ENCODE measurements around the gene TMEM44.
"Not testable (repeated sequence)": the region's sequence is repeated elsewhere in the genome, so short reads cannot be mapped to it uniquely, and the experiment has no call there.

Gene TMEM44

DNA sequence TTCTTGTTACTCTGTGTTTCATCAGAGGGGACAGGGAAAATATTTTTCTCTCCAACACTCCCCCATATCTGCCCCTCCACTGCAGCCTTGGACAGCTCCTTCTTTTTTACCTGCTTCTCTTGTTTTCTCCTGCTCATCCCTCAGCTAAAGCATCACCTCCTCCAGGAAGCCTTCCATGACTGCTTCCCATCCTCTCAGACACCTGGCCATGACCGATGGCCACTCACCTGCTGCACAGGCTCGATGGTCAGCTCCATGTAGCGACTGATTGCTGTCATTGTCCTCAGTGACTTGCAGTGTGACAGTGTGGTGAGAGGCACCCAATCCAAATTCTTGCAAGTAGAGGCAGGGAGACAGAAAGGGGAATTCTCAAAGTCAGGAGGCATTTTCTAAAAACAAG is 22.5 kb downstream of the TMEM44 start:
- DNase-seq (ENCODE audit: low spot score), result no peak

DNA sequence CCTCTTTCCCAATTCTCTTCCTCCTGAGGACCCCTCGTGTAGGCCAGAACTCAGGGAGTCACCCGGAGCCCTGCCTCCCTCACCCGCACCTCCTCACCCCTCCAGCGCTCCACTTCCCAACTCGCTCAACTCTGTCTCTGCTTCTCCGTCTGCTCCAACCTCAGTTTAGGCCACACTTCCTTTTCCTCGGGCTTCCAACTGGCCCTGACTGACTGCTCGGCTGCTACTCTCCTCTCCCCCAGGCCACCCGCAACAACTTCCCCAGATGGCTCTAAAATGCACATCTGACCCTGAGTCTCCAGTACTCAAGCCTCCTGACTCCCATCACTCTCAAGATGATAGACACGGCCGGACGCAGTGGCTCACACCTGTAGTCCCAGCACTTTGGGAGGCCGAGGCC is 23.6 kb downstream of the TMEM44 start:
- no peak for DNase-seq (ENCODE audit: low spot score)

DNA sequence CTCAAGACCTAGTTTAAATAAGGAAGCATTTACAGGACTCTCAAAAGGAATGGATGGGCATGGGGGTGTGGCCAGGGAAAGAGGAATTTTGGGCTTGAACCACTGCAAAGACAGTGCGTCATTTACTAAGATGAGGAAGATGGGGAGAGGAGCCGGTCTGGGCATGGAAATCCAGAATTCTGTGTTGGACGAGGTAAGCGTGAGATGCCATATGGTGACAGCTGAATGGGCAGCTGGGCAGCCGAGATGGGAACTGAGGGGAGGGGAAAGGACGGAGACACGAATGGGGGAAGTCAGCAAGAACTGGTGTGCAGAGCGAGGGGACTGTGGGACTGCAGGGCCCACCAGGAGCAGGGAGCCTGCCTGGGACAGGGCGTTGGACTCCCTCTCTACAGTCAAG is 24.2 kb downstream of the TMEM44 start:
- DNase-seq (ENCODE audit: low spot score), result no peak

DNA sequence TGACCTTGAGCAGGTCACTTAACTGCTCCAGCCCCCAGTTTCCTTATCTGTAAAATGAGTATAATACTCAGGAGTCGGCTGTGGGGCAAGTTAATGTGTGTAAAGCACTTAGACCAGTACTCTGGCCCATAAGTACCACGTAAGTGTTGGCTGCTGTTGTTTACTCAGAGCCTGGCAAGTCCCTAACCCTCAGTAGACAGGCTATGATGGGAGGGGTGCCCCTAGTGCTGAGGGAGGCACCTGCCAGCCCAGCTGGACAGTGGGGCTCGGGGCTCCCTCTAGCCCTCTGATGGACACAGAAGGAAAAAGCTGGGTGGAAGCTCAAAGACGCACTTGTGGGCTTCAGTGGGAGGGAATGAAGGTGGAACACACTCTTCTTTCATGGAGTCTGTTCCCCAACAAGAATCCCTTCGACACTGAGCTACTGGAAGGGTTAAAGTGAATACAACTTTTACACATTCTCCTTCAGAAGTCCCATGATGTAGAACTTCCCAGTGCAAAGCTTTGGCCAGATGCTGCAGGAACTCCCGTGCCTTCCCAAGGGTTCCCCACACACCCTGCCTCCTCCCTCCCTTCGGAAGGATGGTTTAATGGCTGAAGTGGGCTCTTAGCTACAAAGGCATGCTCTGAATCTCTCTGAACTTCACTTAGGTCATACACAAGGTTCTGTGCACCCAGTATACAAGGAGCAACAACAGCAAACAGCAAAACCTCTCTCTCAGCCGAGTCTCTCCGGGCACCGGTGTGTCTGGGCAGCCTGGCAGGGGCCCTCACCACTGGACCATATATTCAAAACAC is 25.4 kb downstream of the TMEM44 start:
- no peak for DNase-seq (ENCODE audit: low spot score)

DNA sequence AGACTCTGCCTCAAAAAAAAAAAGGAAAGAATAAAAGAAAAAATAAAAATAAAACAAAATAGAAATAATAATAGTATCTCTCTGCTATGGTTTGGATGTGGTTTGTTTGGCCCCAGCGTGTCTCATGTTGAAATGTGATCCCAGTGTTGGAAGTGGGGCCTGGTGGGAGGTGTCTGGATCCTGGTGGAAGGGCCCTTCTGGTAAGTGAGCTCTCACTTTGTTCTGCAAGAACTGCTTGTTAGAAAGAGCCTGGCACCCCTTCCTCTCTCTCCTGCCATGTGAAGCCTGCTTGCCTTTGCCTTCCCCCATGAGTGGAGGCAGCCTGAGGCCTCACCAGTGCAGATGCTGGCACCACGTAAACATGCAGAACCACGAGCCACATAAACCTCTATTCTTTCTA is 26.3 kb downstream of the TMEM44 start:
- no peak for DNase-seq (ENCODE audit: low spot score)

DNA sequence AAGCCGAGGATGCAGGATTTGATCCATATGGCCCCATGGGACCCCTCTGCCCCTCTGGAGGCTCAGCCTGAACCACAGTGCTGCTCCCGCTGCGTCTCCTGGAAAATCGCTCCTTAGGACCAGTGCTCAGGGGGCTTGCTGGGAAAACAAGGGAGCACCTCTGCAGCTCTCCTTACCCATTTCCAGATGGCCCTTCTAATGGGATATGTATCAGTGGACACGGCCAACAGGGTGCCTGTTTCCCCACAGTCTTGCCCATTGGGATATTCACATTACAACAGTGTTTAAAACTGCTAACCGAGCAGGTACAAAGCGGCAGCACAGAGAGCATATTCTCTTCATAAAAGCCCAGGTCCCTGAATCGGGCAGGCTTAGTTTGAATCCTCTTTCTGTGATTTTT is 27.1 kb downstream of the TMEM44 start:
- no peak for DNase-seq (ENCODE audit: low spot score)

DNA sequence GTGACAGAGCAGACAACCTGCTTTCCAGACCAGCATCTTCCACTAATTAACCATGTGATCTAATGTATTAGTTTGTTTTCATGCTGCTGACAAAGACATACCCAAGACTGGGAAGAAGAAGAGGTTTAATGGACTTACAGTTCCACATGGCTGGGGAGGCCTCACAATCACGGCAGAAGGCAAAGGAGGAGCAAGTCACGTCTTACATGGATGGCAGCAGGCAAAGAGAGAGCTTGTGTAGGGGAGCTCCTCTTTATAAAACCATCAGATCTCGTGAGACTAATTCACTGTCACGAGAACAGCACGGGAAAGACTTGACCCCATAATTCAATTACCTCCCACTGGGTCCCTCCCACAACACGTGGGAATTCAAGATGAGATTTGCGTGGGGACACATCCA is 27.9 kb downstream of the TMEM44 start:
- not testable (repeated sequence) for DNase-seq (ENCODE audit: low spot score)

DNA sequence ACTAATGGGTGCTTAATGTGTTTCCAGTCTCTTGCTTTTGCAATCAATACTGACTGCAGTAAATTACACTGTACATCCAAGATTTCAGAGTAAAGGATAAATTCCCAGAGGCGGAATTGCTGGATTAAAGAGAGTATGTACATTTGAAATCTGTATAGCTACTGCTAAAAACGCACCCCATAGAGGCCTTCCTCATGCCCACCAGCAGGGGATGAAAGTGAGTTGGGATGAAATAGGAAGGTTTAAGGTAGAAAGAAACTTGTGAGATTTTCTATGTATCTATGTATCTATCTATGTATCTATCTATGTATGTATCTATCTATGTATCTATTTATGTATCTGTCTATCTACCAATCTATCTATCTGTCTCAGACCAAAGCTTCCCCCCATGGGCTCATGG is 28.4 kb downstream of the TMEM44 start:
- DNase-seq (ENCODE audit: low spot score), result no peak

DNA sequence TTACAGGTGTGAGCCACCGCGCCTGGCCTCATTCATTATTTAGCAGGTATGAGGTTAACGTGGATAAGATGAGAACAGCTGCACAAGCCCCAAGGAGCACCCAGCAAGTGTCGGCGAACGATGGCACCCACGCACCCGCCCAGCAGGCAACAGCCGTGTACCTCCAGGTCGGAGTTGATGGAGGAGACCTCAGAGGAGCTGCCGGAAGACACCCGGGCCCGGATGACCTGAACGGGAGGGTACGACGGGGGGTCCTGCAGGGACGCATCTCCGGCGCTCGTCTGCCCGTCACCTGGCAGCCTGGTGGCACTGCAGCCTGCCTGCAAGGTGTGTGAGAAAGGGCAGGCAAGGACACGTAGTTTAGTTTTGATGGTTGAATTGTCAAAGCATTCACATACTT is 29.1 kb downstream of the TMEM44 start:
- no peak for DNase-seq (ENCODE audit: low spot score)

DNA sequence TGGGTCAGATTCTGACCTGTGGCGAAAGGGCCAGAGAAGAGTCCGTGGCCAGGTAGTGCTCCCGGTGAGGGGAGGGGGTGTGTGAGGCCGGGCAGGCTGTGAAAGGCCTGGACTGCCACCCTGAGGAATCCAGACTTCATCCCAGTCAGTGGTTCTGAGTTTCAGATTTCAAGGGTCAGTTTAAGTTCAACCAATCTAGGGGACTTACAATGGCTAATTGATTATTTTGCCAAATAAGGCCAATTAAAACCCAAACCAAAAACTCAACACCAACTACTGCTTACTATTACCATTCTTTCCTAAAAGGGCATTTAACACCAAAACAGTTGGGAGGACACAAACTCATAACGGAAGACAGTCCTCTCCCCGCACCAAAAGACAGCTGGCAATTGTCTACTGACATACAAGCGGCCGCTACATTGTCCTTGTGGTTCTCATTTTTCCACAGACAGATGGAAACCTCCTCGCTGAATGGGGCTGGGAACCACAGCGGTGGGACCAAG is 30.5 kb downstream of the TMEM44 start:
- no peak for DNase-seq (ENCODE audit: low spot score)

DNA sequence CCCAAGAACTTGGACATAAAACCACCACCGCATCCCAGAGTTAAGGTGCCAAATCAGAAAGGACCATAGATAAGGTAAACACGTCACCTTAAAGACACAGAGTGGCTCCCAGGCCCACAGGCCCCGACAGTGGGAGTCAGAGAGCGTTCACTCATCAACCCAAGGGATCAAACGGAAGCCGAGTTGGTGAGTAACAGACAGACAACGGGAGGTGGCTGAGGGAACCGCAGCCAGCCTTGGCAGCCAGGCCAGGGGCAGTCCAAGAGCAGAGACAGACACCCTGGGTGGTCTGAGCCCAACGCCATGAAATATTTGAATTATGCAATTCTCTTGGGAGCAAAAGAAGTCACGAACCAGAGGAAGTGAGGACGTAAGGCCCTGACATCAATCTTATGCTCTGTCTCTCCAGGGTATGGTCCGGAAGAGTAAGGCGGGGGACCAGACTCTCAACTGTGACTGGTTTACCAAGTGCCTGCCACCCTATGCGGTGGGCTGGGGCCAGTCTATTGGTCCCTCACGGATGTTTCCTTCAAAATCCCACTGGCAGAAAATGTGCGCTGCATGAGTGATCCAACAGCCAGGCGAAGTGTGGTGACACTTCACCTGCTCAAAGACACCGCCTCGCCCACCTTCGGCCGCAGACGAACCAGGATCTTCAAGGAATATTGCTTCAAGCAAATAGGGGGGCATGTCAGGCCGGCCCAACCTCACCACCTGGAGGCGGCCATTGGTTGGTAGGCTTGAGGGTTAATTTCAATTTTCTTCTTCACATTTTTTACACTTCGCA is 34.3 kb downstream of the TMEM44 start:
- DNase-seq (ENCODE audit: low spot score), result no peak

DNA sequence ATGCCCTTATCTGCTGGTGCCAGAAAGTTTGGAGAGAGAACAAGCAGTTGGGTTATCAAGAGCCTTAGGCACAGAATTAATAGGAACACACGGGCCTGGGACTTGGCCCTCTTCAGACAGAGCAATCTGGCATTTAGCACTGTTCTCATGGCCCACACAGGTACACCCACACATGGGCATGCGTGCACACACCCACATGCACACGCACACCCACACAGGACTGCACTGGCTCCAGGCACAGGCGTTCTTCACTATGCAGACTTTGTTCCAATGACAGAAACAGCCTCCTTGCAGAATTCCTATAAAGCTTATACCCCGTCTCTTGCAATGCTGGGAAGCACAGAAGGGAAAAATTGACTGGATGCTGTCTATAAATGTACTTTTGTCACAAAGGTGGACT is 36.3 kb downstream of the TMEM44 start:
- DNase-seq (ENCODE audit: low spot score), result no peak

DNA sequence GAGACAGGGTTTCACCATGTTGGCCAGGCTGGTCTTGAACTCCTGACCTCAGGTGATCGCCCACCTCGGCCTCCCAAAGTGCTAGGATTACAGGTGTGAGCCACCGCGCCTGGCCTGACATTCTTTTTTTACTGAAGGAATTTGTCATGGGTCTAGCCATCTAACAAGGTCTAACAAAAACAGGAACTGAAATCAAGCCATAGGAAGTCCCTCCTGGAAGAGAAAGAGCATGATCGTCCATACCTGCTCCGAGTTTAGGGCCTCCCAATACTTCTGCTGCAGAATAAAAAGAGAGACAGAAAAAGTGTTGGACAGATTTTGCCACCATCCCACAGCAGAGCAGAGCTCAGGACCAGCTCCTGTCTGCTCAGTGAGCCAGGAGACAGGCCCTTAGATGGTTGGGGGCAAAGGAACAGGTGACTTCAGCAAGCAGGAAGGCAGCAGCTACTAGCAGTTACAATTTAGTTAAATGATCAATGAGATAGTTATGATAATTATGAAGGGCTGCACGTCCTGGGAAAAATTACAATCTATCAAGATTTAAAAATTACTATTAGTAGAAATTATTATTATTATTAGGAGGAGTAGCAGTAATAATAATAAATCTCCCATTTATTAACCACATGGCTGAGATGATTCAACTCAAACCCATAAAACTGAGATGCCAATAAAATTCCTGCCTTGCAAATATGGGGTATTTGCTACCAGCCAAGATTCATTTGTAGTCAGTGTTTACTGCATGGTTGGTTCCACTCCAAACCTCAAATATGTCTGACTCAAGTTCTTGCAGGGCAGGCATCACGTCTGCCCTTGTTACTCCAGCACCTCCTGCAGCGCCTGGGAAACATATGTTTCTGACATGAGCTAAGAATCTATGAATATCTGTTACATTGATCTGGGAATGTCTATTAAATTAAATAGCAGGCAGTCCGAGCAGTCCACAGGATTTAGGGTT is 40.1 kb downstream of the TMEM44 start:
- peak; percentile 50 for DNase-seq (ENCODE audit: low spot score)

DNA sequence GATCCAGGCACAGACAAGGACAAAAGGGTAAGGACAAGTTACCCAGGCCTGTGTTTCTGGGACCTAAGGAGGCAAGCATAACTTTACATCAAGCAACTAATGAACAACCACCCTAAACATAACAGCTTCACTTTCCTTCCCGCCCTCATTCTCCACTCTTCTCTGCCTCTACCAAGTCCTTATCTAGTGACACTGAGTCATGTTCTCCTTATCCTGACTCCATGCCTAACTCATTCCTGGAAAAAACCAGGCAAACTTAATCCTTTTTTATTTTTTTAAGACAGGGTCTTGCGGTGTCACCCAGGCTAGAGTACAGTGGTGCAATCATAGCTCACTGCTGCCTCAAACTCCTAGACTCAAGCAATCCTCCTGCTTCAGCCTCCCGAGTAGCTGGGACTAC is 44.5 kb downstream of the TMEM44 start:
- DNase-seq (ENCODE audit: low spot score), result no peak

DNA sequence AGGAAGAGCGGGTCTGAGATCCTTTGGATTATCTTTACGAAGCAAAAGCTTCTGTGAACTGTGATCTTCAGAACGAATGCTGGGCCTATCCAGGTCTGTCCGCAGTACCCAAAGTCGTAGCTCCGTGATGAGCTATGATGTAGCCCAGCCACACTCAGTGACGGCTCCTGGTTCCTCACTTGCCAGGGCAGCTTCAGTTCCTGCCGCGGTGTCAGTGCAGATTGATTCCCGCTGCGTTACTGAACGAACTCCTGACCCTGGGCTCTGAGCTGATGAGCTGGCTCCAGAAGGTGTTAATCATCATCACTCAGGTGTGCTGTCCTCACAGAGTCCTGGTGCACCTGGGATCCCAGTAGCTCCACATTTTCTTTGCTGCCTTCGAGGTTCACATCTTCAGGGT is 45.0 kb downstream of the TMEM44 start:
- no peak for DNase-seq (ENCODE audit: low spot score)

DNA sequence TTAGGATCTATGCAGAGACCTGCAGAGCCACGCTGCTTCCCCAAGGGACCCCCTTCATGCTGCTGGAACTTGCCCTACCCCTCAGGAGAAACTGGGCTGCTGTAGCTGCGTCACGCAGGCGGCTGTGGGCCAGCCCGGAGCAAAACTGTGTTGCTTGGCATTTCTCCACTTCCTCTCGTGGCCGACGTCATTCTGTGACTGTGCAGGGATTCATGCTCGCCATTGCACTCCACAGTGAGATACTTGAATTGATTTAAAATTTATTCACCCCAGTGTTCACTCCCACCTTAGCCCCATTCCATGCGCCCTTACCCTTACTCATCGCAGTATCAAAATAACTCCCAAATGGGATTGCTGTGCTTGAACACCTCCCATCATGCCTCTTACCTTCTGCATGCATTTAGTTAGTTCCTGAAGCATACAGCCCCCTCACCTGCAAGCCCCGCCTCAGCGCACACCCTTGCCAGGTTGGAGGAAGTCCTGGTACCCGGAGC is 45.7 kb downstream of the TMEM44 start:
- no peak for DNase-seq (ENCODE audit: low spot score)

DNA sequence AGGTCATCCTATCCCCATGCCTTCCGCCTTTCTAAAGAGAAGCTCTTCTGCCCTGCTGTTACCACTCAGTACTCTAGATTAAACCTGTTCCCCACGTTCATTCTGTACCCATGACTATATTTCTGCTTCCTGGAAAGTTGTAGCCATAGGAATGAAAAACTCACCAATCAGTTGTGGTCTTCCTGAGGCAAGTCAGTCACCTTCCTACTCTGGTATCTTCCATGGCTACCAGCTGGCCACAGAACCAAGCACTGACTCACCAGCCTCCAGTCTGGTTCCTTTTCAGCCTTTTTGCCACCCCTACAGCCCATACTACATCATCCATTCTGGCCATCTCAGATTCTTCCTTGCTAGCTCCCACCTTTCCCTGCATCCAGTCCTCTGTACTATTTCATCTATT is 46.4 kb downstream of the TMEM44 start:
- no peak for DNase-seq (ENCODE audit: low spot score)

DNA sequence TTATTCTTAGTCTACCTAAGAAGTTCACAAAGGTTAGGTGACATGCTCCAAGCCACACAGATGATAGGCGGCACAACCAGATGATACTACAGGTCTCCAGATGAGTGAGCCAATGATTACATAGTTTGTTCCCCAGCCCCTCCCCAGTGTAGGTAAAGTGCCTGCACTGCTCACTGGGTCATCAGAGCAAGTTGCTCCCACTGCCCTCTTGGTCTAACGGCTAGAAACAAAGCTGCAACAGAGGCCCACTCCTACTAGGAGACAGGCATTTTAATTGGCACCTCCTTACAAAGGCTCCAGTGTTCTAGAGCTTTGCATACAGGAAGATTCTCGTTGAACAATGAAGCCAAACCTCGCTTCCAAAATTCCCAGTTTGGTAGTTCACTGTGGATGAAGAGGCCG is 47.3 kb downstream of the TMEM44 start:
- DNase-seq (ENCODE audit: low spot score), result no peak

DNA sequence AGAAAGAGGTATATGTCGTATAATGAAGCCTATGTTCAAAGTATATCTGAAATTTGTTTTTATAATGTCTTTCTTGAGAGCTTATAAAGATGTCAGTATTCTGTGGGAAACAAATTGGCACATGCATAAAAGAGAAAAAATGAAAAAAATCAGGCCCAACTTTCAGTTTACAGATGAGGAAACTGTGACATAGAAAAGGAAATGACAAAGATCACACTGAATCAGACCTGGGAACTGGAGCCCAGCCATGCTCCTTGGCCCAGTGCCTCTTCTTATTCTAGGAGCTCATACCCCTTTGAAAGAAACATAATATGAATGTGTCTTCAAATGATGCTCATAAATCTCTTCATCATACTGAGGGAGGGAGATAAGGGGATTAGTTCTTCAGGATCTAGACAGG is 48.4 kb downstream of the TMEM44 start:
- DNase-seq (ENCODE audit: low spot score), result no peak

DNA sequence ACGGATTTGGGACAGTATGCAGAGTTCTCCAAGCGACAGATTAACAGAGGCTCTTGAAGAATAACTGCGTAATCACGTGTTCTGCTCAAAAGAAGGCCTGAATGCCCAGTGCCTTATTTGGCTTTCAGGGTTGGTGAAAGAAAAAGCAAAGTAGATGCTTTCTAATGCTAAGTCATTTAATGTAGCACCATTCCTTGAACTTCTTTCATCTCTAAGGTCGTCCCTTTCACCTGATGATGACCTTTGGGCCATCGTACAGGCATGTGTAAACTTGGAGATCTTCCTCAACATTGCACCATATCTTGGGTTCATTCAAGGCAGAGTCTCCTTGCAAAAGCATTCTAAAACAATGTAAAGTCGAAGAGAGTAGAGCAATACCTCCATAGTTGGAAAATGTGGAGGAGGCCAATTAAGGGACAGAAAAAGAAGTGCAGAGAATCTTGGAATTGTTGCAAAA is 48.9 kb downstream of the TMEM44 start:
- DNase-seq (ENCODE audit: low spot score), result no peak

DNA sequence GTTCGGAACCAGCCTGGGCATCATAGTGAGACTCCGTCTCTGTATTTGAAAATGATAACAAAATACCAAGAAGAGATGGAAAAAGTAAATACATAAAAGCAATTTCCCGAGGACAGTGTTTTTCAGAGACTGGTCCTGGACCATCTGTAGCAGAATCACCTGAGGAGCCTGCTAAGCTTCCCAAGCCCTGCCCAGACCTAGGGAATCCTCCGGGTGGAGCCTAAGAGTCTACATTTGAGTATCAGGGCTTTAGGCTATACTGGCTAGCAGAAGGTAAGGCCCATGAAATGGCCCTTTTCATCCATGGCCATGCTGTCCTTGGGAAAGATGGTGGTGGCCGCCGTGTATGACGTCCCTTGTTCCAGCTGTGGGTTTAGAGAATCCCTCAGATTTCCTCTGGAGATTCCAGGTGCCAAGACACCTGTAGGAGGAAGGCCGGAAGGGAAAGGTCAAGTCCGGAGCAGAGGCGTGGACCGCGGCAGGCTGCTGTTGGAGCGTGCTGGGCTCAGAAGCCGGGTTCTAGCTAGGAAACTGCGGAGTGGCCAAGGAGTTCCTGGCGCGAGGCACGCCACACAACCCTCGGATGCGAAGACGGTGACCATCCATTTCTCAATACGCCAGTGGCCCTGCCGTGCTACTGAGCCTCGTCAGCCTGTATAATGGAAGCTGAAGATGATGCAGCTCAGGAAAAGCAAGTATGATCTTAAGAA is 50.9 kb downstream of the TMEM44 start:
- peak; percentile 29 for DNase-seq (ENCODE audit: low spot score)

All from iPS-NIHi11 (cell line).